HUES48 (cell line): Measurements from ENCODE around the gene SLC3A2.
A peak's percentile ranks its signal among the peaks of the same experiment; 100 is the strongest.
"Not testable (repeated sequence)": the region's sequence is repeated elsewhere in the genome, so short reads cannot be mapped to it uniquely, and the experiment has no call there.

ENCODE experiments used
- H3K27ac ChIP-seq: one replicate; pipeline ENCODE4 v1.7.0; 2013; ENCODE audit warnings: low read depth, low read length, inconsistent platforms
- H3K27me3 ChIP-seq: 2 replicates; pipeline ENCODE4 v1.6.1; 2013; ENCODE audit warnings: mild to moderate bottlenecking, low read length; ENCODE audit not compliant: control insufficient read depth, insufficient read depth
- H3K36me3 ChIP-seq: 2 replicates; pipeline ENCODE4 v1.6.1; 2013; ENCODE audit warnings: low read length; ENCODE audit not compliant: control insufficient read depth, insufficient read depth
- H3K4me1 ChIP-seq: 2 replicates; pipeline ENCODE4 v1.6.1; 2013; ENCODE audit warnings: mild to moderate bottlenecking, low read length; ENCODE audit not compliant: control insufficient read depth, insufficient read depth
- H3K4me3 ChIP-seq: 2 replicates; pipeline ENCODE4 v1.5.1; 2013; ENCODE audit warnings: mild to moderate bottlenecking, low read depth, low read length
- H3K9ac ChIP-seq: 2 replicates; pipeline ENCODE4 v1.6.1; 2013; ENCODE audit warnings: mild to moderate bottlenecking, low read depth, low read length, moderate library complexity
- H3K9me3 ChIP-seq: 2 replicates; pipeline ENCODE4 v1.6.1; 2013; ENCODE audit warnings: low read length; ENCODE audit not compliant: control insufficient read depth, insufficient read depth

SLC3A2 gene

DNA sequence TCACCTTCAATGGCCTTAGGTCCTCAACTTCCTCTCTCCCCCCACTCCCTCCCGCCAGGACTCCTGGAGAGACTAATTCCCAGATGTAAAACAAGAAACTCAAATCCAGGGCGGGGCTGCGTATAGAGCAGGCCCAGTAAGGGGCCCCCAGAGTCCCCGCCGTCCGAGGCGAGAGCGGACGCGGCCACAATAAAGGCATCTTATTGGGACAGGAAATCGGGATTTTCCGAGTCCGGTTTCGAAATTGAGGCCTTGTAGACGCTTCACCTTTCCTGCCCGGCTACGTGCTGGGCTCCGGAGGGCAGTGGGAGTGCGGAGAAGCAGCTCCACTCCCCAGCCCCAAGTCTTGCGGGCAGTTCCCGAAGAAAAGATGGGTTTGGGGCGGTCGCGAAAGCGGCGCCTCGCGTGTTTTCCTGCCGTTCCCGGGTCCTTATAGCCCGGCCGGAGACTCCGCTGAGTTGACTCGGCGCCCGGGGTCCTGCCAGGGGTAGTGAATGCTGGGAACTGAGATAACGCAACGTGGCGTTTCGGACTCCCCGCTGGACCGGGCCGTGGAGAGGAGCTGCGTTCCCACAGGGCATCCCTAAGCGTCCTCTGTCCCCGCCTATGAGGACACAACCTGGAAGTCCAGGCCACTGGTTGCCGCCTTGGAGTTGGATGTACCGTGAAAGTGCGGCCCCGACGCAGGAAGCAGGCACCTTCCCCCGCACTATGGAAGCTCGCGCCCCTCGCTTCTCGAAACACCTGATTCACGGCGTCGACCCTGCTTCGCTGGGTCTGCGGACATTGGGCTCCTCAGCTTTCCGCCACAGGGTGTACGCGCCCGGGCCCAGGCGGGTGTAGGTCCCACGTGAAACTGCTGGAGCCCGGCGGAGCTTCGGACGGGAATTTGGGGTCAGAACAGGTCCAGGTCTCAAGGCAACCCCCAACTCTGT, 45.3 kb downstream of the SLC3A2 start:
- peak overlapping the region; percentile 31 for H3K27ac ChIP-seq
- H3K36me3 ChIP-seq, result no peaks in the 10 kb centered on the region
- H3K9me3 ChIP-seq, result no peaks in the 10 kb centered on the region
- H3K4me1 ChIP-seq, result peaks cover 13% of the 10 kb centered on the region
- H3K27me3 ChIP-seq, result peaks cover 86% of the 10 kb centered on the region
- peak overlapping the region; percentile 79 for H3K4me3 ChIP-seq
- 0 out of 2 replicates have a peak overlapping the region, but pooled peaks have one; percentile 1 for H3K9ac ChIP-seq

GRCh38 chr11:62926680-62927455, 46.2 kb downstream of the SLC3A2 start:
- Histone ChIP-seq H3K9me3 (no peaks in the 10 kb centered on the region), H3K27me3 (peaks cover 80% of the 10 kb centered on the region), H3K4me3 (peak overlapping the region; percentile 79), H3K27ac (no peak overlapping the region), H3K4me1 (peaks cover 19% of the 10 kb centered on the region), H3K36me3 (no peaks in the 10 kb centered on the region), H3K9ac (no peak overlapping the region)

DNA sequence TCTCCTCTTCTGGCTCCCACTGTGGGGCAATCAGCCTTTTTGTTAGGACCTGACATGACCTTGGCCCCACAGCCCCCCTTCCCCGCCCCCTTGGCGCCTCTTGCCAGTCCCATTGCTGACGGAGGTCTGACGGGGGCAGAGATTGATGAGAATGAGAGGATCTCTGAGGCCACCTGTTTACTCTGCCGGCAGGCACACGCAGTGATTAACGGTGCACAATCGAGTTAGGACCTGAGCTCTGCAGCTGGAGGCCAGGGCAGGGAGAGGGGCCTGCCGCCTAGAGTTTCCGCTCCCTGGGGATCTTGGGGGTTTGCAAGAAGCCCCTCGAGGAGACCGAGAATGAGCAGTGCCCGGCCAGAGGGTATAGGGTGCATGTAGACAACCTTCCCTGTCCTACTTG, 47.3 kb downstream of the SLC3A2 start:
- no peak overlapping the region for H3K27ac ChIP-seq
- peaks cover 70% of the 10 kb centered on the region for H3K27me3 ChIP-seq
- H3K4me3 ChIP-seq, result no peak overlapping the region
- H3K9ac ChIP-seq, result no peak overlapping the region
- no peaks in the 10 kb centered on the region for H3K36me3 ChIP-seq
- H3K9me3 ChIP-seq, result no peaks in the 10 kb centered on the region
- peaks cover 21% of the 10 kb centered on the region for H3K4me1 ChIP-seq

DNA sequence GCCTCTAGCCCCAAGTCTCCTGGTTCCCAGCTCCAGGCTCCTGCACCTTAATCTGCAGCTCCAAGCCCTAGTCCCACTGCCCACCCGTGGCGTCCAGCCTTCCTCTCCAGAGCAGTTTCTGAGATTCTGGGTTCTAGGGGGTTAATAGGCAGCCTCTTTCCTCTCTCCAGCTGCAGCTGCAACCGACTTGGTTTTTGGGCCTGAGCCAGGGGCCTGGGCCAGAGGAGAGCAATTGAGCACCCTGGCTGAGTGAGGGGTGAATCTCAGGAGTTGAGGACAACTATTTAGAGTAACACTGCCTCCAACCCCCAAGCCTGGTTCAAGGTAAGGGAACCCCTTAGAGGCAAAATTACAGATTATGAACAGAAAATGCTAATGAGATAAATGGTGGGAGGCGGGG, 49.5 kb downstream of the SLC3A2 start:
- Histone ChIP-seq H3K9me3 (no peaks in the 10 kb centered on the region), H3K4me1 (peaks cover 21% of the 10 kb centered on the region), H3K4me3 (no peak overlapping the region), H3K9ac (no peak overlapping the region), H3K36me3 (no peaks in the 10 kb centered on the region), H3K27ac (no peak overlapping the region), H3K27me3 (peaks cover 49% of the 10 kb centered on the region)

GRCh38 chr11:62930666-62931065, 50.0 kb downstream of the SLC3A2 start:
- Histone ChIP-seq H3K36me3 (no peaks in the 10 kb centered on the region), H3K9ac (no peak overlapping the region), H3K27me3 (peaks cover 44% of the 10 kb centered on the region), H3K4me3 (no peak overlapping the region), H3K9me3 (no peaks in the 10 kb centered on the region), H3K27ac (no peak overlapping the region), H3K4me1 (peaks cover 21% of the 10 kb centered on the region)

DNA sequence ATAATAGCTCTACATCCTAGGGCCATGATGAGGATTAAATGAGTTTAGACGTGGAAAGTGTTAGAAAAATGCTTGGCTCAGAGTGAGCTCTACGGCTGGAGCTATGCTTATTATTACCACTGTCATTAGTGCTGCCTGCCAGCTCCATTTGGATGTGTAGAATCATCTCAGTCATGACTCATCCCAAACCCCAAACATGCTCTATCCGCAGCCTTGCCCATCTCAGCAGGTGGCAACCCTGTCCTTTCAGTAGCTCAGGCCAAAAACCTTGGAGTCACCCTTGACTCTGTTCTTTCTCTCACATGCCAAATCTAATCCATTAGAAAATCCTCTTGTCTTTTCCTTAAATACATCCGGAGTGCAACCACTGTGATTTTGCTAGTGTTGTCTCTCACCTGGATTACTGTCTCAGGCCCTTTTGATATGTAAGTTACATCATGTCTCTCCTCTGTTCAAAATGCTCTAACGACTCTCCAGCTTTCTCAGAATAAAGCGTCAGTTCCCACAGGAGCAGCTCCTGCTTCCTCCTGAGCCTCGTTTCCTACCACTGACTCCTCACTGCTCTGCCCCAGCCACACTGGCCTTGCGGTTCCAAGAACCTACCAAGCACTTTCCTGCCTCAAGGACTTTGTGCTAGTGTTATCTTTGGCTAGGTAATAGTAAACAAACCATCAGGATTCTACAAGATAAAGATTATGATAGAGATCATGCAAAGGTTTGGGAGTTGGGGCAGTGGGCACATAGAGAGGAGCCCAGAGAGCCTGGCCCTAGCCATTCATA, 51.0 kb downstream of the SLC3A2 start:
- H3K27ac ChIP-seq, result peak overlapping the region; percentile 80
- H3K4me1 ChIP-seq, result peaks cover 21% of the 10 kb centered on the region
- no peaks in the 10 kb centered on the region for H3K36me3 ChIP-seq
- no peaks in the 10 kb centered on the region for H3K9me3 ChIP-seq
- no peak overlapping the region for H3K9ac ChIP-seq
- H3K27me3 ChIP-seq, result peaks cover 34% of the 10 kb centered on the region
- H3K4me3 ChIP-seq, result no peak overlapping the region

GRCh38 chr11:62933285-62933684, 52.6 kb downstream of the SLC3A2 start:
- Histone ChIP-seq H3K4me3 (no peak overlapping the region), H3K9ac (no peak overlapping the region), H3K27me3 (peaks cover 19% of the 10 kb centered on the region), H3K36me3 (no peaks in the 10 kb centered on the region), H3K9me3 (no peaks in the 10 kb centered on the region), H3K4me1 (peaks cover 11% of the 10 kb centered on the region), H3K27ac (no peak overlapping the region)

DNA sequence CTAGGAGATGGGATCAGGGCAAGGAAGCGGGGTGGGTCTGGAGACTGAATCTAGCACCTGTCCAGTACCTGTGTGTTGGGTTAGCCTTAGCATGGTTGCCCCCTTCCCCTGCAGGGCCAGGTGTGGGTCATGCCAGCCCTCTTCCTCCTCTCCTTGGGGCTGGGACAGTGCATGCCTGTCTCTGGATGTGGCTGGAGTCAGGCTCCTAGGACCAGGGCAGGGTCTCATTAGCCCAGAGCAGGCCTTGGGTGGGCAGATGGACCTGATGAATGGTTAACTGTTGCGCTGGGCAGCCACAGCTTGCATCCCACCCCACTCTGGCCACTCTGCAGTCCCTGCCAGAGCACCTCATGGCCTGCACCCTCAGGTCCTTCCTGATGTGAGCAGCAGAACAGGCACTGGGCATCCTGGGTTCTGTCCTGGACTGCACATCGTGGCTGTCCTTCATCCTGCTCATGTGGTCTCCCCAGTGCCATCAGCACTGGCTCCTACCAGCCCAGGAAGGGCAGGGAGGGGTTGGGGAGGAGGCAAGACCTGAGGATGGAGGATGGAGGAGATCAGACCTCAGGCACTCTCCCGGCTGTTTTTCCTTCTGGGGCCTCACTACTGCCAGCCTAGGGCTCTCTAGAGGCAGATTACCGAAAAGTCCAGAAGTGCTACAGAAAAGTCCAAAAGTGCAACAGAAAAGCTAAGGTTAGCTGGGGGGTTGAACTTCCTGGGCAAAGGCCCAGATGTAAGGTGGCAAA, 53.2 kb downstream of the SLC3A2 start:
- H3K36me3 ChIP-seq, result no peaks in the 10 kb centered on the region
- H3K9ac ChIP-seq, result no peak overlapping the region
- H3K4me3 ChIP-seq, result no peak overlapping the region
- H3K27me3 ChIP-seq, result peaks cover 13% of the 10 kb centered on the region
- no peaks in the 10 kb centered on the region for H3K9me3 ChIP-seq
- H3K4me1 ChIP-seq, result peaks cover 9% of the 10 kb centered on the region
- H3K27ac ChIP-seq, result no peak overlapping the region

DNA sequence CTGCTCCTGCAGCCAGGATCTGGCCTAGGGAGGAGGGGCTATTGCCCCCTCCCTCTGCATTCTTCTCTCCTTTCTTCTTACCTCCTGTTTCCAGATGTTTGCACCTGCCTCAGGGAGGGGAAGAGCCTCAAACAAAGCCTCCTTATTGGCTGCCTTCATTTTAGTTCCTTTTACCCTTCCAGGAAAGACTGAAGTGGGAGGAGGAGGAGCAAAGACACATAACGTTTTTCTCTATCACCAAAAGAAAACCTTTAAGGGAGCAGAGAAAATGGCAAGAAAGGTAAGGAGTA, 53.7 kb downstream of the SLC3A2 start:
- Histone ChIP-seq H3K9ac (no peak overlapping the region), H3K27ac (no peak overlapping the region), H3K36me3 (no peaks in the 10 kb centered on the region), H3K4me3 (no peak overlapping the region), H3K9me3 (no peaks in the 10 kb centered on the region), H3K27me3 (peaks cover 8% of the 10 kb centered on the region; the same call in 1 of the 2 replicates), H3K4me1 (peaks cover 9% of the 10 kb centered on the region)

- not testable (repeated sequence) for H3K4me3 ChIP-seq, H3K4me1 ChIP-seq, H3K9ac ChIP-seq, H3K27ac ChIP-seq, H3K27me3 ChIP-seq, H3K9me3 ChIP-seq, H3K36me3 ChIP-seq
These were observed 56.8 kb downstream of the SLC3A2 start for GRCh38 chr11:62937528-62937927.
